ENCODE measurements around the gene SYNDIG1. TPM values are rescaled to one million over a fixed set of nuclear protein-coding genes. Genes with fewer than 3 reads are reported as not detected.

The SYNDIG1 gene
- total RNA-seq, 1 donor, result 2.2 TPM

DNA sequence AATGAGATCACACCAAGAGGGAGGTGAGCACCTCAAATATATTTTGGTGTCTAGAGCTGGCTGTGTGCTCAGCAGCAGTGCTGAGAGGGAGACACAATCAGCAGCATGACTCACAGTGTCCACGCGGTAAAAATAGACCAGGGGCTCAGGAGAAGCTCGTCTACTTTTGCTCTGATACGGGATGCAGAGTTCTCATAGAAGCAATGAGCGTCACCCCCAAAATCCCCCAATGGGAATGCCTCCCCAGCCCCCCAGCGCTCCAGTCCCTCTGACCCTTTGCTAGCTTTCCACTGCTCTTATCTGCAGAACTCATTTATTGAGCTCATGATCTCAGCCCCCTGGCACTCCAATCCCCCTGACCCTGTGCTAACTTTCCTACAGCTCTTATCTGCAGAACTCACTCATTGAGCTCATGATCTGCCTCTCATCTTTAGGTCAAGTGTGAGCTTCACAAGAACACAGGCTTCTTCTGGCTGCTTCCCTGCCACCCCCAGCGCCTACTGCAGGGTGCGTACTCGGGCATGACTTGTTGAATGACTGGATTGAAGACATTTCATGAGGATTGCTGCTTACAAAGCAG is 34.0 kb downstream of the SYNDIG1 start:
- TF ChIP-seq CTCF (IDR thresholded peaks at IDR 0.05; ENCODE audit: extremely low read depth, low read depth, low read length), result no peak
- Histone ChIP-seq H3K27ac (ENCODE audit: low read depth, low read length) (peak overlapping the region; percentile 99), H3K9me3 (ENCODE audit: low read depth, low read length) (no peaks in the 10 kb centered on the region), H3K4me2 (ENCODE audit: insufficient read depth, low read length) (peak overlapping the region; percentile 59), H3K4me1 (ENCODE audit: insufficient read depth, low read length) (peaks cover 19% of the 10 kb centered on the region), H3K27me3 (ENCODE audit: insufficient read depth, low read length) (peaks cover 3% of the 10 kb centered on the region), H3K4me3 (ENCODE audit: insufficient read depth, low read length) (peak overlapping the region; percentile 20), H4K20me1 (ENCODE audit: insufficient read depth, low read length) (no peaks in the 10 kb centered on the region), H3K36me3 (ENCODE audit: insufficient read depth, low read length) (no peaks in the 10 kb centered on the region), H3K79me2 (ENCODE audit: insufficient read depth, low read length) (no peaks in the 10 kb centered on the region), H2AFZ (ENCODE audit: low read length) (peak overlapping the region; percentile 13)
- peak; percentile 88 for DNase-seq (ENCODE audit: insufficient read length, low spot score, missing footprints)

GRCh38 chr20:24504331-24505285 is 35.2 kb downstream of the SYNDIG1 start:
- Histone ChIP-seq H3K27me3 (ENCODE audit: insufficient read depth, low read length) (peaks cover 3% of the 10 kb centered on the region), H3K27ac (ENCODE audit: low read depth, low read length) (no peak overlapping the region), H3K4me2 (ENCODE audit: insufficient read depth, low read length) (no peak overlapping the region), H3K4me1 (ENCODE audit: insufficient read depth, low read length) (peaks cover 19% of the 10 kb centered on the region), H3K4me3 (ENCODE audit: insufficient read depth, low read length) (no peak overlapping the region), H2AFZ (ENCODE audit: low read length) (no peak overlapping the region), H4K20me1 (ENCODE audit: insufficient read depth, low read length) (no peaks in the 10 kb centered on the region), H3K79me2 (ENCODE audit: insufficient read depth, low read length) (no peaks in the 10 kb centered on the region), H3K36me3 (ENCODE audit: insufficient read depth, low read length) (no peaks in the 10 kb centered on the region), H3K9me3 (ENCODE audit: low read depth, low read length) (no peaks in the 10 kb centered on the region)
- no peak for TF ChIP-seq CTCF (IDR thresholded peaks at IDR 0.05; ENCODE audit: extremely low read depth, low read depth, low read length)
- DNase-seq (ENCODE audit: insufficient read length, low spot score, missing footprints), result no peak

DNA sequence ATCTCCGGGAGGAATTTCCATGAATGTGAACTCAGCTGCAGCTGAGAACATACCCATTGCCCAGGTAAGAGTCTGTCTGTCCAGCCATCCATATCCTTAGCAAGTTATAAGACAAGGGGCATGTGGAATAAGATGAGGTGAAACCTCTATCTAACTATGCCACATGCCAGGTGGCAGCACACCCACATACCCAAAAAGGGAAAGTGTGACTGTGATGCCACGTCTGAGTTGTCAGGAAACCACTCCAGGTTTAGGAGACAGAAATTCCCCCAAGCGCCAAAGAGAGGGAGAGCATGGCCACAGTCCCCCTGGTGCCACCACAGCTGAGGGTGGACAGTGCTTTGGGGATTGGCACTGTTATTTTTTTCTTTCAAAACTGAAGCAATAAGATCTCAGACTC is 36.7 kb downstream of the SYNDIG1 start:
- no peaks in the 10 kb centered on the region for H4K20me1 ChIP-seq (ENCODE audit: insufficient read depth, low read length)
- H3K9me3 ChIP-seq (ENCODE audit: low read depth, low read length), result no peaks in the 10 kb centered on the region
- no peak overlapping the region for H2AFZ ChIP-seq (ENCODE audit: low read length)
- no peak overlapping the region for H3K4me2 ChIP-seq (ENCODE audit: insufficient read depth, low read length)
- no peaks in the 10 kb centered on the region for H3K79me2 ChIP-seq (ENCODE audit: insufficient read depth, low read length)
- H3K27me3 ChIP-seq (ENCODE audit: insufficient read depth, low read length), result peaks cover 3% of the 10 kb centered on the region
- H3K4me1 ChIP-seq (ENCODE audit: insufficient read depth, low read length), result peaks cover 19% of the 10 kb centered on the region
- DNase-seq (ENCODE audit: insufficient read length, low spot score, missing footprints), result no peak
- H3K4me3 ChIP-seq (ENCODE audit: insufficient read depth, low read length), result no peak overlapping the region
- H3K36me3 ChIP-seq (ENCODE audit: insufficient read depth, low read length), result no peaks in the 10 kb centered on the region
- no peak overlapping the region for H3K27ac ChIP-seq (ENCODE audit: low read depth, low read length)
- no peak for TF ChIP-seq CTCF (IDR thresholded peaks at IDR 0.05; ENCODE audit: extremely low read depth, low read depth, low read length)

- Histone ChIP-seq H2AFZ (ENCODE audit: low read length) (no peak overlapping the region), H3K9me3 (ENCODE audit: low read depth, low read length) (no peaks in the 10 kb centered on the region), H3K4me2 (ENCODE audit: insufficient read depth, low read length) (no peak overlapping the region), H3K79me2 (ENCODE audit: insufficient read depth, low read length) (no peaks in the 10 kb centered on the region), H4K20me1 (ENCODE audit: insufficient read depth, low read length) (no peaks in the 10 kb centered on the region), H3K27ac (ENCODE audit: low read depth, low read length) (no peak overlapping the region), H3K4me1 (ENCODE audit: insufficient read depth, low read length) (peaks cover 19% of the 10 kb centered on the region), H3K4me3 (ENCODE audit: insufficient read depth, low read length) (no peak overlapping the region), H3K36me3 (ENCODE audit: insufficient read depth, low read length) (no peaks in the 10 kb centered on the region), H3K27me3 (ENCODE audit: insufficient read depth, low read length) (peaks cover 3% of the 10 kb centered on the region)
- TF ChIP-seq CTCF (IDR thresholded peaks at IDR 0.05; ENCODE audit: extremely low read depth, low read depth, low read length), result no peak
- DNase-seq (ENCODE audit: insufficient read length, low spot score, missing footprints), result no peak
Observed at GRCh38 chr20:24506696-24507095, 37.3 kb downstream of the SYNDIG1 start.
